Neural progenitor cell (in vitro differentiated cells): ENCODE data around the gene TUFT1. TPM values are rescaled to one million over a fixed set of nuclear protein-coding genes. Genes with fewer than 3 reads are reported as not detected.
"Not testable (repeated sequence)": the region's sequence is repeated elsewhere in the genome, so short reads cannot be mapped to it uniquely, and the experiment has no call there.

Source experiments
- DNase-seq: peaks from one replicate; pipeline ENCODE4 v3.0.0-alpha.2; 2016; ENCODE audit warnings: low spot score
- H2AFZ ChIP-seq: fragments of 200-600 bp; sonication (generic); replicated peaks from 2 replicates; pipeline ENCODE4 v1.6.1; 2016; ENCODE audit warnings: antibody characterized with exemption
- H3F3A ChIP-seq: fragments of 200-600 bp; sonication (generic); 2 replicates; pipeline ENCODE4 v1.6.1; 2016; ENCODE audit warnings: antibody characterized with exemption, low read depth
- H3K27ac ChIP-seq: fragments of 200-600 bp; sonication (generic); 2 replicates; pipeline ENCODE4 v1.5.1; 2016; ENCODE audit warnings: mild to moderate bottlenecking
- H3K27me3 ChIP-seq: fragments of 200-600 bp; sonication (generic); 2 replicates; pipeline ENCODE4 v1.6.1; 2016; ENCODE audit warnings: mild to moderate bottlenecking, moderate library complexity
- H3K36me3 ChIP-seq: fragments of 200-600 bp; sonication (generic); 2 replicates; pipeline ENCODE4 v1.5.1; 2016
- H3K4me1 ChIP-seq: fragments of 200-600 bp; sonication (generic); 2 replicates; pipeline ENCODE4 v1.6.1; 2016; ENCODE audit warnings: mixed run types
- H3K4me2 ChIP-seq: fragments of 200-600 bp; sonication (generic); 2 replicates; pipeline ENCODE4 v1.6.1; 2016
- H3K4me3 ChIP-seq: fragments of 200-600 bp; sonication (generic); 2 replicates; pipeline ENCODE4 v1.5.1; 2016
- H3K79me2 ChIP-seq: fragments of 200-600 bp; sonication (generic); 2 replicates; pipeline ENCODE4 v1.6.1; 2016; ENCODE audit warnings: low read depth
- H3K9ac ChIP-seq: fragments of 200-600 bp; sonication (generic); 2 replicates; pipeline ENCODE4 v1.6.1; 2016
- H3K9me3 ChIP-seq: fragments of 200-600 bp; sonication (generic); 2 replicates; pipeline ENCODE4 v1.5.1; 2016; ENCODE audit warnings: low read depth
- H4K20me1 ChIP-seq: fragments of 200-600 bp; sonication (generic); 2 replicates; pipeline ENCODE4 v1.6.1; 2016; ENCODE audit warnings: low read depth
- H3K27ac Mint-ChIP-seq: 3 replicates; pipeline ENCODE4 v1.8.0; 2021; ENCODE audit warnings: mixed read lengths
- H3K27me3 Mint-ChIP-seq: 2 replicates; pipeline ENCODE4 v1.8.0; 2022; ENCODE audit warnings: low read depth, mild to moderate bottlenecking, inconsistent platforms, moderate library complexity, mixed read lengths; ENCODE audit not compliant: insufficient read depth
- H3K36me3 Mint-ChIP-seq: 3 replicates; pipeline ENCODE4 v1.8.0; 2021; ENCODE audit warnings: mixed read lengths
- H3K4me1 Mint-ChIP-seq: 3 replicates; pipeline ENCODE4 v1.8.0; 2021; ENCODE audit warnings: mixed read lengths
- H3K4me3 Mint-ChIP-seq: 3 replicates; pipeline ENCODE4 v1.8.0; 2021; ENCODE audit warnings: mild to moderate bottlenecking, moderate library complexity, mixed read lengths
- H3K9me3 Mint-ChIP-seq: 3 replicates; pipeline ENCODE4 v1.8.0; 2020; ENCODE audit warnings: mixed read lengths
- CTCF ChIP-seq: fragments of 200-600 bp; sonication (generic); IDR thresholded peaks from 2 replicates; pipeline ENCODE4 v1.5.1; 2017; ENCODE audit warnings: antibody characterized with exemption, mild to moderate bottlenecking
- EZH2 ChIP-seq: fragments of 200-600 bp; sonication (generic); IDR thresholded peaks from 2 replicates; pipeline ENCODE4 v1.6.1; 2017; ENCODE audit warnings: antibody characterized with exemption, mild to moderate bottlenecking, moderate library complexity
- EZH2phosphoT487 ChIP-seq: fragments of 200-600 bp; sonication (generic); IDR thresholded peaks from 2 replicates; pipeline ENCODE4 v1.6.1; 2017; ENCODE audit warnings: antibody characterized with exemption
- total RNA-seq: library from RNA; depleted of rRNA; stranded (reverse); fragments of >200 nt; gene quantifications from 2 replicates; pipeline ENCODE4 v1.2.3, GENCODE V29; 2015; ENCODE audit warnings: low replicate concordance

TUFT1 gene
- total RNA-seq, 1 donor from 2014 or later: 9.3 TPM

- peaks cover 6% of the 10 kb centered on the region for H3K36me3 Mint-ChIP-seq
- no peak for DNase-seq
These were observed 19.8 kb upstream of the TUFT1 start for GRCh38 chr1:151520359-151520758.

GRCh38 chr1:151522427-151522826, 17.7 kb upstream of the TUFT1 start:
- not testable (repeated sequence) for H3K27ac ChIP-seq, H3K27ac Mint-ChIP-seq, H3K4me2 ChIP-seq, H3K4me3 ChIP-seq, H3K9ac ChIP-seq, H2AFZ ChIP-seq, DNase-seq, H4K20me1 ChIP-seq, H3K36me3 Mint-ChIP-seq, H3K4me1 Mint-ChIP-seq, H3K9me3 Mint-ChIP-seq, H3K9me3 ChIP-seq, H3K79me2 ChIP-seq, H3K27me3 ChIP-seq, H3F3A ChIP-seq, H3K4me1 ChIP-seq, H3K4me3 Mint-ChIP-seq, H3K36me3 ChIP-seq
- H3K27me3 Mint-ChIP-seq: peaks cover 13% of the 10 kb centered on the region

More at GRCh38 chr1:151520359-151520758, 19.8 kb upstream of the TUFT1 start:
- Histone ChIP-seq H3F3A (no peaks in the 10 kb centered on the region), H3K4me2 (no peak overlapping the region), H3K27ac (no peak overlapping the region), H2AFZ (no peak overlapping the region), H3K36me3 (no peaks in the 10 kb centered on the region), H3K27me3 (no peaks in the 10 kb centered on the region), H3K79me2 (peaks cover 8% of the 10 kb centered on the region), H3K4me3 (no peak overlapping the region), H3K4me1 (peaks cover 3% of the 10 kb centered on the region), H3K9ac (no peak overlapping the region), H3K9me3 (no peaks in the 10 kb centered on the region), H4K20me1 (no peaks in the 10 kb centered on the region)
- TF ChIP-seq EZH2phosphoT487 (no peak), CTCF (no peak), EZH2 (no peak)
- Mint-ChIP-seq H3K9me3 (no peaks in the 10 kb centered on the region), H3K4me3 (peak overlapping the region; percentile 6), H3K27me3 (peaks cover 14% of the 10 kb centered on the region), H3K4me1 (no peaks in the 10 kb centered on the region), H3K27ac (no peak overlapping the region)

DNA sequence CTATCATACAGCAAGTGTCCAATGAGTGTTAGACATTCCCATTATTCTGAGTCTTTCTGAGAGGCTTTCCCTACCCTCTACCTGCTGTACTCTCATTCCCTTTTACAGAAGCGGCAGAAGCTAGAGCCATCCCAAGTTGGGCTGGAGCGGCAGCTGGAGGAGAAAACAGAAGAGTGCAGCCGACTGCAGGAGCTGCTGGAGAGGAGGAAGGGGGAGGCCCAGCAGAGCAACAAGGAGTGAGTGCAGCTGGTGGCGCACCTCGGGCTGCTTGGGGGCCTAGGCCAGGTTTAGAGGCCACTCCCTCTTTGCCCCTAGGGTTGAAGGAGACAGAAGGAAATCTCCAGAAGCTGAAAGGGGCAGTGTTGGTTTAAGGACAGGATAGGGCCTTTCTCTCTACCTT, 16.8 kb upstream of the TUFT1 start:
- H3K79me2 ChIP-seq: no peaks in the 10 kb centered on the region
- H3K4me1 ChIP-seq: no peaks in the 10 kb centered on the region
- no peak overlapping the region for H3K4me3 ChIP-seq
- H3K4me2 ChIP-seq: no peak overlapping the region
- Mint-ChIP-seq H3K4me3 (no peak overlapping the region), H3K4me1 (no peaks in the 10 kb centered on the region), H3K36me3 (peaks cover 9% of the 10 kb centered on the region), H3K9me3 (no peaks in the 10 kb centered on the region), H3K27ac (peak overlapping the region; percentile 57), H3K27me3 (peaks cover 13% of the 10 kb centered on the region)
- DNase-seq: no peak
- no peak overlapping the region for H3K9ac ChIP-seq
- no peaks in the 10 kb centered on the region for H3K36me3 ChIP-seq
- no peaks in the 10 kb centered on the region for H3F3A ChIP-seq
- H3K9me3 ChIP-seq: no peaks in the 10 kb centered on the region
- H4K20me1 ChIP-seq: no peaks in the 10 kb centered on the region
- TF ChIP-seq EZH2: no peak
- TF ChIP-seq CTCF: no peak
- TF ChIP-seq EZH2phosphoT487: no peak
- H2AFZ ChIP-seq: no peak overlapping the region
- H3K27ac ChIP-seq: no peak overlapping the region
- H3K27me3 ChIP-seq: no peaks in the 10 kb centered on the region

- H3K4me1 Mint-ChIP-seq: no peaks in the 10 kb centered on the region
- Histone ChIP-seq H3K79me2 (no peaks in the 10 kb centered on the region), H3K4me1 (no peaks in the 10 kb centered on the region), H3K4me3 (no peak overlapping the region), H3K27ac (no peak overlapping the region), H4K20me1 (no peaks in the 10 kb centered on the region), H3F3A (no peaks in the 10 kb centered on the region), H3K27me3 (no peaks in the 10 kb centered on the region), H3K36me3 (no peaks in the 10 kb centered on the region), H3K9ac (no peak overlapping the region), H2AFZ (no peak overlapping the region), H3K4me2 (no peak overlapping the region), H3K9me3 (no peaks in the 10 kb centered on the region)
- H3K27ac Mint-ChIP-seq: no peak overlapping the region
- H3K4me3 Mint-ChIP-seq: no peak overlapping the region
- DNase-seq: no peak
- H3K9me3 Mint-ChIP-seq: no peaks in the 10 kb centered on the region
- peaks cover 13% of the 10 kb centered on the region for H3K27me3 Mint-ChIP-seq
- H3K36me3 Mint-ChIP-seq: peaks cover 4% of the 10 kb centered on the region
- TF ChIP-seq EZH2phosphoT487 (no peak), EZH2 (no peak), CTCF (no peak)
These were observed 15.4 kb upstream of the TUFT1 start for GRCh38 chr1:151524736-151525135.
